GM19463 (cell line): Measurements from ENCODE around the gene SLX4IP.

ENCODE experiments used
- ATAC-seq: cut with Tn5 transposase; IDR thresholded peaks from one replicate; pipeline ENCODE4 v1.9.1; 2021; ENCODE audit warnings: mild to moderate bottlenecking, moderate library complexity; ENCODE audit not compliant: unreplicated experiment

SLX4IP gene

DNA sequence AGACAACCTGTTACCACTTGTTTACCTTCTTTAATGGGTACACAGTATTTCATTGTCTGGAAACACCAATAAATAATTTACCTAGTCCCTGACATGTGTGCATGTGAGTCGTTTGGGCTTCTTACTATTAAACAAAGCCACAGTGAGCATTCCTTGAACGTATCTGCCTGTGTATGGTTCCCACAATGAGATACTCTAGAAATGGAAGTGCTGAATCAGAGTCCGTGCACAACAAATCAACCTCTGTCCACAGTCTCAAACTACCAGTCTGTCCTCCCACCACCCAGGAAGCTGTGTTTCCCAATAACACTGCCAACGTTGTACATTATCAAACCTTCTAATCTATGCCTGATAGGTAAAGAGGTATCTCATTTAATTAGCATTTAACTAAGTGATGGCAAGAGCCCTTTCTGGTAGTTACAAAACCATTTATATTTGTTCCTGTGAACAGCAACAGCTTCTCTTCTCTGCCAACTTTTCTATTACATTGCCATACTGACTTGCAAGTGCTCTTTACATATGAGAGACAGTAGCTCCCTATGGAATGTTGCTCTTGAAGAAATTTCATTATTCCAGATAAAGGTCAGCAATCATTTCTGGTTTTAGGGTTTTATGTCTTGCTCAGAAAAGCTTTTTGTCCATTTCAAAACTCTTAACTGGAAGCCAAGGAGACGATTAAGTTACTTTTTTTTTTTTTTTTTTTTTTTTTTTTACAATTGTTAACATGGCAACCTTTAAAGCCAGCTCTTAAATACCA lies 223.9 kb downstream of the SLX4IP start:
- no peak for ATAC-seq

DNA sequence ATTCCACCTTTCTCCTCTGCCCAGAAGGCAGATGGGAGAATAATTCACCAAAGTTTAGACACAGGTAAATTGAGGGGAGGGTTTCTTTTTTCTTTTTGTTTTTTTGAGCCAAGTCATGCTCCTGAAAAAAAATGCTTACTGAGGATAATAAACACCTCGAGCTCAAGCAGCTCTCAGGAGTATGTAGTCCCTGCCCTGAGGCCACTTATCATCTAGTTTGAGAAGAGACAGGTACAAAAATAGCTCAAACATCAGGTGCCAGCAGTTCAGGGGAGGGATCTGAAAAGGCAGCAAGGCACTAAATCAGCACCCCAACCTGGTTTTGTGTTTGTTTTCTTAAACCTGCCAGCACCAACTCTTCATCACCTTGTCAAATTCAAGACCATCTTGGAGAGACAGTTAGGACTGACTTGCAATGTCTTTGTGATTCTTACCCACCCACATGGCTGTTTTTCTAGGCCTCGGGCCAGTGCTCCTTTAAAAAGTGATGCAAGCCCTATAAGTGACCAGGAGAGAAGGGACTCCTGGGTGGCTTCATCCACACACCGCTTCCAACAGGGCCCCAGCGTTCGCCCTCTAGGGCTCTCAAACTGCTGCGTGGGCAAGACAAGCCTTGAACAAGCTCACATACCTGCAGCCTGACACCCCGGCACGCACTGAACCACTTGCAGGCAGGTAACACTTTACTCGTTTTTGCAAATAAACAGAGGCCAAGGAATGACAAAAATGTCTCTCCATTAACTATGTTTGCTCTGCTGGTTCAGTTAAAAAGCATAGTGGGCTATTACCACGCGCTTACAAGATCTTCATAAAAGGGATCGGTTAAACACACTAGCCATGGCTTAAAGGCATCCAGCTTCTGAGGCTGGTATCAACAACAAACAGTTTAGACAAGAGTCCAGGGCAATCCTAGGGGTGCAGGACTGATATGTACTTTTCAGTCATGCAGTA lies 224.8 kb downstream of the SLX4IP start:
- no peak for ATAC-seq

DNA sequence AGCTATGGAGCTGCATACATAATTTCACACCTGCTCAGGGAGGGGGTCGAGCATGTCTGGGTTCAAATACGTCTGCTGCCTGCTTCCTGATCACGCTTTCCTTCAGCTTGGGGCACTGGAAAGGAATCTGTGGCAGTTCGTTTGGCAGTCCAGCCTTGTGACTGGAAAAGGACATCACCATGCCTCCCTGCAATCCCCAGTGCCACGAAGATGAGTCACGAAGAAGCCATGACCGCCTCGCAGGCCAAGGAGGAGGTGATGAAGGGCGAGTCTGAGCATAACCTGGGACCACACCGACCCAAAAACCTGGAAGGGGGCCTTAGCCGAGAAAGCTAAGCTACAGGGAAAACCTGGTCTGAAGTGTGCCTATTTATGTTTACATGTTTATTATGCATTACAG lies 225.6 kb downstream of the SLX4IP start:
- ATAC-seq = no peak

DNA sequence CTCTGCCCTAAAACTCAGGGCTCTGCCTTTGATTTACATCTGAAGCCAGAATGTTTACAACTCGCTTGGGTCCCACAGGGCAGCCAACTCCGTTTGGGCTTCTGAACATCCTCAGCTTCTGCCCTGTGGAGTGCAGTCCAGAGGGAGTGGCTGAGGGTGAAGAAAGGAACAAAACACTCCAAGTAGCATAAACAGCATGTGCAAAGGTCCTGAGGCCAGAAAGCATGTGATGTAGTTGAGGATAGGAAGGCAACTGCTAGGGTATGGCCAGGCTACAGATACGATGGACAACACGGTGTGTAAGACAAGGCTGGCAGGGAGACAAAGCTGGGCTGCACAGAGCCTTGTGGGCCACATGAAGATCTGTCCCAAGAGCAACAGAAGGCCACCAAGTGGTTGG lies 226.2 kb downstream of the SLX4IP start:
- no peak for ATAC-seq

DNA sequence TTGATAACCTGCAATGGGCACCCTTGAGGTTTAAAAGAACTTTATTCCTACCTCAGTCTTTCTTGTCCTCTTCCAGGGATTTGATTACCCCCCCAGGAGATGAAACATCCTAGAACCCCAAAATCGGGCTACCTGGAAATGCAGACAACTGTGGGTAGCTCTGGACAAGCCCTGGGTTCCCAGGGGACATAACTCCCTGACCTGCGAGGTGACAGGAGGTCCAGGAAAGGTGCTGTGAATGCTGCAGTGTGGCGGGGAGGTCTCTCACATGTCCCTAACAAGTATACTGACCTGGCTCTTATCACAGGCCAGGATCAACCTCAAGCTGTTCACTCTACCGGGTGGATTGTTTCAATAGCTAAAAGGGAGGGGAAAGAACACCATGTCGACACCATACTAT lies 227.0 kb downstream of the SLX4IP start:
- ATAC-seq = no peak

DNA sequence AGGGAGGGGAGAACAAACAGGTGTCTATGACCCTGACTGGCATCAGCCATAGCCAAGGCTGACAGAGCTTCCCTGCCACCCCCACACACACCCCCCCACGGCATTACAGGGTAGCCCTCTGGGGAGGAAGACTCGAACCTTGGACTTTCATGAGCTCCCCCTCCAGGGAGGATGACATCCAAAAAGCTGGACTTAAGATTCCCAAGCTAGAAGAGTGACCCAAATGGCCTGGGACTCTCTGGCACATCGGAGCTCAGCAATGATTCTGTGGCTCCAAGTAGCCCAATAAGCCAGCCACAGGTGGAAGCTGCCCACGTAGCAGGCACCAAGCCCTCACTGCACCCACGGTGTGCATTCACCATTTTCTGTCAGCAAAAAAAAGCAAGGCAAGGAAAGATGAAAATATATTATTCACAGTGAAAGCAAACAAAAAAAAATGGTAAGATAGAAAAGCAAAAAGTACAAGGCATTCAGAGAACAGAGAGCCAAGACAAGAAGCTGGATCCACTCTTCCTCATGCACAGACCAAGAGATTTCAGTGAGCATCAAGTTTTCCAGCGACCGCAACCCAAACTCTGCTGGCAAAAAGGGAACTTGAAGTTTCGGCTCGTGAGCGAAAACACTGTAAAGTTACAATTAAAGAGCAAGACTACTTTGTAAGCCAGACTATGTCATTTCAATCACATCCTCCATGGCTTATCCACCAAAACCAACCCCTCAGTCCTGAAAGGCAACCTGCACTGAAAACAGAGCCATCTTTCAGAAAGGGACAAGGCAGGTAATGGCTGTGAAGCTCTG lies 227.8 kb downstream of the SLX4IP start:
- no peak for ATAC-seq

DNA sequence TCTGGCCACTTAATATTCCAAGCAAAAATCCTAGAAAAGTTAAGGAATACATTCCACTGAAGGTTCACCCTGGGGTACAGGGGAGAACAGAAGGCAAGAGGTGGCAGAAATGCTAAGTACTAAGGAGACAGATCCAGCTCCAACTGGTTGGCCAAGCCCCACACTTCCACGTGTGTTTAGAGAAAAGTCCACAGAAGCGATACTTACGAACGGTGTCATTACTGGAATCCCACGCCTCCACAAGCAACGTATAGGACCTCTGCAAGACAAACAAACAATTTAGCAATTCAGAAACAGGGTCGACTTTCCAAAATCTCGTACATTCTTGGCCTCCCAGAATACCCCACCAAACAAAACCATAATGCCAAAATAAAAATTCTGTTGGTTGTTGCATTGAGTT lies 228.7 kb downstream of the SLX4IP start:
- ATAC-seq = no peak

DNA sequence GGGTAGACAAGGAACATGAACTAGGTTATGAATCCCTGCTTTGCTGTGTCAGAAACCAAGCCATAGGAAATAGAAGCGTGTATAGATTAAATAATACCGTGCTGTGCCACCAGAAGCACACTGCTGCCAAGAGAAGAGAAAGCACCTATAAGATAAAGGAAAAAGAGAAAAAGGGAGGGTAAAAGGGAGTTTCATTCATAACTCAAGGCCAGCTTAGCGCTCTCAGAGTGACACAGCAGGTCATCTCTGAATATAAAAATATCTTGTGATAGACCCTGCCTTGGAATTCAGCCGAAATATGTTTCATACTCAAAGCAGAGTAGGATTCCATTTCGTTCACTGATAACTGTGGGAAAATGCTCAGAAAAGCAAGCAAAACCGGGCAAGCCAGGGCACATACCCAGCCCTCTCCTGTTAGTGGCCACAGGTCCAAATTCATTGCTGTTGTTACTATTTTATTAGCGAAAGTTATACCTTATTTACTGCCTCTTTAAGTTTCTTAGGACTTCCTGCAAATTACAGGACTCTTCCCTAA lies 230.0 kb downstream of the SLX4IP start:
- ATAC-seq = no peak

DNA sequence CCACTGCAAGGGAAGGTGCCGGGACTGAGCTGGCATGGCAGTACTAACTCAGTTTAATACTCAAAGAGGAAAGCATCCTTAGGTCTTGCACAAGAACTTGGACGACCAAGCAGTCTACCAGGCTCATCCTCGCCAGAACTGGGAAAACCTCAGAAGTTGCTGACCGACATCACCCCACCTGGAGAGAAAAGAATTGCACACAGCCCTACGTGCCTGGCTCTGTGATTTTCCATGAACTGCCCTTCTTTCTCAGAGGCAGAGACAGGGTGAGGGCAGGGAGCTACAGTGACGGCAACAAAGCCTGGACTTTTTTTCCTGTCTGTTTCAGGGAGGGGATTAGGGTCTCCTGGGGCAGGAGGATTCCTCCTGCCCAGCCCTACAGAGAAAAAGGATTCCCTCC lies 230.7 kb downstream of the SLX4IP start:
- ATAC-seq = no peak

DNA sequence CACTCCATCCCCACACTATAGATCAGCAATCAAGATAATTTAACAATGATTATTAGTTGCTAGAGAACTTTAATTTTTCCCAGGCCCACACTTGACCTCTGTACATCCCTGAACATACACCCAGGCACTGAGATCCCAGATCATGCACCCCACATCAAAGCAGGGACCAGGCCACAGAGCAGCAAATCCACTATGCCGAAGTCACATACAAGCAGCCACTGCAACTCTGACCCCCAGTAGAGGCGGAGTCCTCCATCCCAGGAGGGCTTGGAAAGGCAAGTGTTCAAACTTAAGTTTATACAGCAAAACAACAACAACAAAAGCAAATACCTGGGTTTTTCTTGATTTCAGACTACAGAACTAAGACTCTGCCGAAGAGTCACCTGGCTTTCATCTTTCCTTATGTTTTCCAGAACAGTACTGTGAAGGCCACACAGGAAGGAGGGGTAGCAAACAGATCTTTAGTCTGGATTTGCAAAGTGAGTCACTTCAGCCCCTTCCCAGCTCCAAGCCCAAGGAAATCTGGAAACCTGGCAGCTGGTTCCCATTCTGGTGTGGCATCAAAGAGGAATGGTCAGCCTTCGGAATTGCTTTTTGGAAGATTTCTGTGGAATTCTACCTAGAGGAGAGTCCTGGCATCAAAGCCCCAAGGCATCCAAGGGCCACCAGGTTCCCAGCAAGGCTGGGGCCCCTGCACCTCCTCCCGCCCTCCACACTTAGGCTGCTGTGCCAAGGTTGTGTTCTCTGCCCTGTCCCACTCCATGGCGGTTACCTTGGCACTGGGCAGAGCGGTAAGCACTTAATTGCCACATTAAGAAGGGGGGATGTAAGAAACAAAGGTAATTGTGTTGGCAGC lies 231.3 kb downstream of the SLX4IP start:
- no peak for ATAC-seq

DNA sequence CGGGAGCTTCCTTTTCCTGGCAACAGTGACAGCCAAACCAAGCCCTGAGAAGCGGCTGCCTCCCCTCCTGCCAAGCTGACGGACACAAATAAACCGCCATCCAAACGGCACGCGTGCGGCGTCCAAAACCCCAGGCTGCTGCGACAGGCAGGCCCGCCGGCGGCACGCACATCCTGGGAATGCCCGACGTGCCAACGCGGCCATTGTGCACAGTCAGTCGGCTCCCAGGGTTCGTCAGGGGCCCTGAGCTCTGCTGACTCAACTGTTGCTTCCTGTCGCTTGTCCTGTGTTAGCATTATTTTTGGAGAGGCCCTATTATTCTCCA lies 231.9 kb downstream of the SLX4IP start:
- ATAC-seq = no peak

DNA sequence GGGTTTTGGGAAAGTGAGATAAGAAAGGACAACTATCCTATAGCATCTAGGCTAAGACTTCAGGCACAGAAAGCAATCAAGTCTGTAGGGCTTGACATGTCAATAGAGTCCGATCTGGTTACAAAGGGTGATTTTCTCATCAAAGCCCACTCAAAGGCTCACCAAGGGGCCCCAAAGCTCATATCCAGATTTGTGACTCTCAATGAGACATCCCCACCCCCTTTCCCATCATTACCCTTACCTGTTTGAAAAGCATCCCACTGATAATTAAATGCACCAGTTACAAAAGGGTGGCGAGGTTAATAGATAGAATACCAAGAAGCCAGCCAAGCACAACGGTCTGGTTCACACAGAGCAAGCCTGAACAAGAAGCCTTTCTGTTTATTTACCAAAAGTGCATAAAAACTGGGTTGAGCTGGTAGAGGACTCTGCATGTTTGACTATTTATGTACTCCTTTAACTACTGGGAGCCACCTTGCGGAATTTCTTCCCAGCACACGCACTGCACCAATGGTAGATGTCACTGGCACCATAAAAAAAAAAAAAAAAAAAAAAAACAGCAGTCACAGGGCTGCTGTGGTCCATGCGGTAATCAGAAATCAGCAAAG lies 232.6 kb downstream of the SLX4IP start:
- ATAC-seq = no peak

DNA sequence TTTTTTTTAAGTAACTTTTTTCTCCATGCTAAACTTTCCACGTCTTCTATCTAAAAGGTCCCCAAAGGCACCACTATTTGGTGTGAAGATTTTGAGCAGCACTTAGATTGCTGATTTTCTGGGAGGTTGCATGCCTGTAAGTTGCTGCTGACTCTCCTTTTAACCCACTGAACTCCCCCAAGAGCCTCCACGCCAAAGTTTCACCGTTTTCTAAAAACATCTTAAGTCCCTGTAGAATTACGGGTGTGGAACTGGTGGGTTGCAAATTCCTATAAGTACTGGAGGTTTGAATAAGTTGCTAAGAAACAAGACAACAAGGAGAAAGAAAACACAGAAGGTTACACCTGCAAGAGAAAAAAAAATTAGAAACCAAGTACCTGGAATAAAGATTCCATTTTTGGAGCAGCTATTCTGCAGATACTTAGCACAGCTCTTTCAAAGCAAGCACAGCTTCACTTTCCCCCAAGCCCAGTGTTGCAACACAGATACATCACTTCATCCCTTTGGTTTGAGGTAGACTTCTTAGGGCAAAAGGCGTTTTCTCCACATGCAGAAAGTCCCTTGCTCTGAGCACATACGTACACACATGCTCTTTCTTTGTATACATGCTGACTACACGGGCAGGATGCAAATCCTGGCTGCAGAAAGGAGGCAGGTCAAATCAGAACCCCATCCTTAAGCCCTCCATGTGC lies 233.7 kb downstream of the SLX4IP start:
- no peak for ATAC-seq

DNA sequence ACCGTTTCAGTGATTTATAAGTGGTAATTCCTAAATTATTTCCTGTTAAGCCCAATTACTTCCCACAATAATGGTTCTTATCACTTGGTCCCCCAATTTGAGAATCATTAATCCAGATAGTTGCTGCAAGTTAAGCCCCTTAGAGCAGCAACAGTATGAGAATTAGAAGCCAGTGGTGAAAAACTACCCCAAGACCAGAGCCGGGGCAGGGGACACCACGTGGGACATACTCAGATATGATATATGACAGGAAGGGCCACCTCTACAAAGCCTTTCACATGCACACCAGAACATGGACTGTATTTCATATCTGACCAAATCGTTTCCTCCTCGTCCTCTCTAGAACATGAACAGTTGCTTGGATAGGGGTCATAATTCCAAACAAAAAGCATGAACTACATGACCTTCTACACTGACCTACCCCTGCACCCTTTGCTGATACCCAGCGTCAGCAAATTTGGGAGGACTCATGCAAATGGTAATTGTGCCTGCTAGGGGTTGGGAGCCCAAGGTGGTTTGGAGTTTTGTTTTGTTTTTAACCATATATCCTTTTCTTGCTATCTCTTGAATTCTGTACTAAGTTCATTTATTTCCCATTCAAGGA lies 234.8 kb downstream of the SLX4IP start:
- no peak for ATAC-seq

DNA sequence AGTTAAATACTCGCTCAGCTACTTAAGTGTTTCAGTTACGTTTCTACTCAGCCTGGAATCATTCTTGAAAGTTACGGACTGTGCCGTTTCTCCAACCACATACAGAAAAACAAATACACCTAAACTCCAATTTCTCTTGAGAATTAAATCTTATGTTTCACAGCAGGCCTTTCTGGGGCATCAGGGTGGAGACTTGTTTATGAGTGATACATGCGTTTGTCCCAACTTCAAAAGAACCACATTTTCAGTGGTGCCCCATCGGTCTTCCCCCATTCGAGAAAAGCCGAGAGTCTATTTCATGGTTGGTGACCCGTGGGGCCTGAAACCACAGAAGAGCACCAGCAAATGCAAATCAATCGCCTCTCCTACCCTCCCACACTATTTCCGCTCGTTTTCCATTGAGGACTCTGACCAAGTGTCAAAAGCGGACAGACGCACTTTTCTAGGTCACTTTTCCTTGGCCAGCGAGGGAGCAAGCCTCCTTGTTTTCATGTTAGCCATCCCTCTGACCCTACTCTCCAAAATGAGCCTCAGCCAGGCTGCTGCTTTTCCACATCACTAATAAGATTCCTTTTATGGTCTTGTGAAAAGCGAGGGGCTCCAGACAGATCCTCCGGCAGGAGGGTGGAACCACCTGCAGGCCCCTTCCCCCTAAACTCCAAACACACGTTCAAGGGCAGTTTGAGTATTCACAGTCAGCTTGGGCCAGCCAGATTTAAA lies 235.6 kb downstream of the SLX4IP start:
- ATAC-seq = peak; percentile 26

DNA sequence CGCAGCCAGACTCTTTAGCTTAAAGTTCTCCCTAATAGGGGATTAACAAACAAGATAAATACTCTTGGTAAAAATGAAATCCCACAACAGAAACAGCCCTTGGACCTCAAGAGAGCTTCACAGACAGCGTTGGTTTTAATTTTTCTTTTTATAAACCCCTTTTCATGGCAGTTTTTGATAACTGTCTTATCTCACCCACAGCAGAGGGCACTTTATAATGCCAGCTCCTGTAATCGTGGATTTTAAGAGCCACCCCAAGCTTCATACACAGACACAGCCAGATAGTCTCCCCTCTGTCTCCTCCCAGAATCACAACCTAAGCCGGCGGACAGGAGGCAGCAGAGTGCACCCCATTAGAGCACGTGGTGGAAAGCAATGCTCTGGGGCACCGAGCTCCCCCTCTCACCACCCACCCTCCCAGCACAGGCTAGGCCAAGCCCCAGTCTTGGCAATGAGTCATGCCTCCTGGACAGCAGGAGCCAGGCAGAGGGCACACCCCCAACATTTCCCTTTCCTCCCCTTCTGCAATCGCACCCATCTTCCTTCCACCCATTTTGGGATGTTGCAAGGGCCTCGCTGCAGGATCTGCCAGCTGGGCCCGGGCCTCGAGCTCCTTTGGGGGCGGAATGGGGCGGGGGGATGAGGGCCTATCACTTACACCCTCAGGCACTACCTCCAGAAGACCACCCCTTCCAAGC lies 236.3 kb downstream of the SLX4IP start:
- peak; percentile 27 for ATAC-seq

DNA sequence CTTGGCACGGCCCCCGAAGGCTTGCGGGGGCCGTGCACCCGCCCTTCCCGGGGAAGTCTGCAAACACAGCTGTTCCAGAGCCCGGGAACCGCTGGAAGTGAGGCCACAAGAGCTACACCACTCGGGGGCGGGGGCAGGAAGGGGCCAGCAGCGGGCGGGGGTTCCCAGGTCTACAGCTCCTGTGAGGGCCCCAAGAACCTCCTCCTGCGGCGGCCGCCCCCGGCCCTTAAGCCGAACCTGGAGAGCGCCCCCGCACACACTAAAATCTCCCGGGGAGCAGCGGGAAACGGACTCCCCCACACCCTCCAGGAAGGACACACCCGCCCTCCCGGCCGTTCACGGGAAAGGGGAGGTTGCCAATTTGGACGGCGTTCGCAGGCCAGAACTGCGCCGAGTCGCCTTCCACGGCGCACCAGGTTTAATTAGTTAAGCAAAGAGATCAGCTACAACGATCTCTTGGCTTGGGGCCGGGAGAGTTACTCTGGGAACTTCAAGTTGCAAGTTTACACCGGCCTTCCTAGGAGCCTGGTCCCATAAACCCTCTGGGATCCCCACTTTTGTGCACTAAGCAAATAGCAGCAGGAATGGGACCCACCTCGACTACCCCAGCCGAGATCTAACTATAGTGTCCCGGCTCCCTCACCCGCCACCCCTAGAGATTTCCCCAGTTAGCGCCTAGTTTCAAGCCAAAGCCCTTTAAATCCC lies 237.0 kb downstream of the SLX4IP start:
- no peak for ATAC-seq
